NCI-H2171 (cell line): ENCODE measurements around the gene ETFA.

Experiments used
- DNase-seq: peaks from one replicate; lab custom pipeline; 2025; lab: John Stamatoyannopoulos, UW

The ETFA gene

GRCh38 chr15:76174654-76175053 lies 136.6 kb downstream of the ETFA start:
- DNase-seq, result no peak

GRCh38 chr15:76173317-76173834 lies 137.9 kb downstream of the ETFA start:
- DNase-seq, result no peak

GRCh38 chr15:76172782-76173181 lies 138.5 kb downstream of the ETFA start:
- DNase-seq, result peak; percentile 76

- DNase-seq, result no peak
These were observed 141.1 kb downstream of the ETFA start for GRCh38 chr15:76169911-76170800.

GRCh38 chr15:76169018-76169417 lies 142.3 kb downstream of the ETFA start:
- no peak for DNase-seq

- peak; percentile 65 for DNase-seq
These were observed 142.9 kb downstream of the ETFA start for GRCh38 chr15:76168237-76168984.

GRCh38 chr15:76165951-76166350 lies 145.3 kb downstream of the ETFA start:
- no peak for DNase-seq
